Nephron progenitor cell (in vitro differentiated cells): ENCODE results near the gene ARMC9.

Experiments used
- DNase-seq: peaks from one replicate; pipeline ENCODE4 v3.0.0; 2021
- H3K27ac Mint-ChIP-seq: 2 replicates; pipeline ENCODE4 v1.8.0; 2021; ENCODE audit warnings: mild to moderate bottlenecking, moderate library complexity, mixed read lengths
- H3K27me3 Mint-ChIP-seq: 2 replicates; pipeline ENCODE4 v1.8.0; 2021; ENCODE audit warnings: mild to moderate bottlenecking, low read depth, mixed read lengths; ENCODE audit not compliant: poor library complexity
- H3K36me3 Mint-ChIP-seq: 2 replicates; pipeline ENCODE4 v1.8.0; 2021; ENCODE audit warnings: low read depth, mixed read lengths
- H3K4me1 Mint-ChIP-seq: 2 replicates; pipeline ENCODE4 v1.8.0; 2021; ENCODE audit warnings: mixed read lengths
- H3K4me3 Mint-ChIP-seq: 2 replicates; pipeline ENCODE4 v1.8.0; 2021; ENCODE audit warnings: mild to moderate bottlenecking, moderate library complexity, mixed read lengths
- H3K9me3 Mint-ChIP-seq: 2 replicates; pipeline ENCODE4 v1.8.0; 2021; ENCODE audit warnings: mild to moderate bottlenecking, moderate library complexity, mixed read lengths
- TF ChIP-seq, protein P1 (sequence below): fragments of 200-600 bp; sonication (generic); IDR thresholded peaks from 2 replicates; pipeline ENCODE4 v1.5.0; 2021; ENCODE audit warnings: antibody characterized with exemption

Gene ARMC9

GRCh38 chr2:231294116-231294515 is 95.7 kb downstream of the ARMC9 start:
- DNase-seq, result no peak
- peak overlapping the region; percentile 78 for H3K27ac Mint-ChIP-seq
- H3K4me1 Mint-ChIP-seq, result peaks cover 12% of the 10 kb centered on the region
- H3K4me3 Mint-ChIP-seq, result no peak overlapping the region
- TF ChIP-seq, protein P1, sequence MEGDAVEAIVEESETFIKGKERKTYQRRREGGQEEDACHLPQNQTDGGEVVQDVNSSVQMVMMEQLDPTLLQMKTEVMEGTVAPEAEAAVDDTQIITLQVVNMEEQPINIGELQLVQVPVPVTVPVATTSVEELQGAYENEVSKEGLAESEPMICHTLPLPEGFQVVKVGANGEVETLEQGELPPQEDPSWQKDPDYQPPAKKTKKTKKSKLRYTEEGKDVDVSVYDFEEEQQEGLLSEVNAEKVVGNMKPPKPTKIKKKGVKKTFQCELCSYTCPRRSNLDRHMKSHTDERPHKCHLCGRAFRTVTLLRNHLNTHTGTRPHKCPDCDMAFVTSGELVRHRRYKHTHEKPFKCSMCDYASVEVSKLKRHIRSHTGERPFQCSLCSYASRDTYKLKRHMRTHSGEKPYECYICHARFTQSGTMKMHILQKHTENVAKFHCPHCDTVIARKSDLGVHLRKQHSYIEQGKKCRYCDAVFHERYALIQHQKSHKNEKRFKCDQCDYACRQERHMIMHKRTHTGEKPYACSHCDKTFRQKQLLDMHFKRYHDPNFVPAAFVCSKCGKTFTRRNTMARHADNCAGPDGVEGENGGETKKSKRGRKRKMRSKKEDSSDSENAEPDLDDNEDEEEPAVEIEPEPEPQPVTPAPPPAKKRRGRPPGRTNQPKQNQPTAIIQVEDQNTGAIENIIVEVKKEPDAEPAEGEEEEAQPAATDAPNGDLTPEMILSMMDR, result no peak
- no peaks in the 10 kb centered on the region for H3K27me3 Mint-ChIP-seq
- H3K36me3 Mint-ChIP-seq, result peaks cover 22% of the 10 kb centered on the region
- H3K9me3 Mint-ChIP-seq, result no peaks in the 10 kb centered on the region

DNA sequence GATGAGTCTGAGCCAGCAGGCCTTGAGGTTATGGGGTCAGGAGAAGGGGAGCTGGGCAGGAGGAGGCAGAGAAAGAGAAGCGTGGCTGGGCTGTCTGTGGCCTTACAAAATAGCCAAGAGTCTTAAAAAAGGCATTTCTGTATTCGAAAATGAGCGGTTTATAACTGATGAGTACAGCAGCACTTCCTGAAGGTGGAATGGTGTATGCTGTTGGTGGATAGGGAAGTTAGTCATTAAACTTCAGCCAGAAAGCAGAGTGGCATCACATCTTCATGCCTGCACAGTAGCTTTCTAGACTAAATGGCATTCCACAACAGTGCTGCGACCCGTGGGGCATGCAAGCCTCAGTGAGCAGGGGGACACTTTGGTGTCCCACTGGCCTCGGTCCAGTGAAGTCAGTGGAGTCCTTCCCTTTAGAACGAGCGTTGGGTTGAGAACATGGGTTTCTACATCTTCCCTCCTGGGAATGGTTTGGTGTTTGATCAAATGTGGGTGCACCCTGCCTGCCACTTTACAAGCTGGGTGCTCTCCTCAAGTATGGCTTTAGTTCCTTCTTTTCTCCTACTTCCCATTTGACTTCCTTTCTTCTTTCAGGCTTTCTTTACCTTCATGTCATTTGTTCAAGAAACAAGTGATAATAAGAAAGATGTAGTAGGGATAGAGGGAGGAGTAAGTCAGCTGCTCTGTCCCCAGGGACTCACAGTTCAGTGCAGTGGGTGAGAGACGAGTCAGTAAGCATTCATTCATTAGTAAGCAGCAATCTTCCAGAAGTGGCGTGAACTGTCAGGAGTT is 96.3 kb downstream of the ARMC9 start:
- H3K9me3 Mint-ChIP-seq, result no peaks in the 10 kb centered on the region

DNA sequence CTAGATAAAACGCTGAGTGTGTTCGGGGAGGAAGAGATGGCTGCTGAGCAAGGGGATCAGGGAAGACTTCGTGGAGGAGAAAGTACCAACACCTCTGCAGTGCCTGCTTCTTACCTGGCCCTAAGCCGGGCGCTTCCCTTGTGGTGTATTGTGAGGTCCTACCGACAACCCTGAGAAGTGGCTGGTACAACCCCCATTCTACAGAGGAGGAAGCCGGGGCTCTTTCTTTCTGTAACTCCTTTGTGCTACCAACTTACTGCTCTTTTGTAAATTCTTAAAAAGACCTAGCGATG is 96.9 kb downstream of the ARMC9 start:
- Mint-ChIP-seq H3K36me3 (peaks cover 16% of the 10 kb centered on the region), H3K4me1 (peaks cover 24% of the 10 kb centered on the region), H3K27me3 (no peaks in the 10 kb centered on the region), H3K4me3 (no peak overlapping the region), H3K27ac (no peak overlapping the region), H3K9me3 (no peaks in the 10 kb centered on the region)
- no peak for DNase-seq
- TF ChIP-seq, protein P1, result no peak

More for the DNA sequence above, 96.3 kb downstream of the ARMC9 start:
- no peak for DNase-seq
- no peak overlapping the region for H3K4me3 Mint-ChIP-seq
- no peaks in the 10 kb centered on the region for H3K27me3 Mint-ChIP-seq
- H3K36me3 Mint-ChIP-seq, result peaks cover 19% of the 10 kb centered on the region
- peak overlapping the region; percentile 78 for H3K27ac Mint-ChIP-seq
- TF ChIP-seq, protein P1, result no peak
- peaks cover 19% of the 10 kb centered on the region for H3K4me1 Mint-ChIP-seq

- TF ChIP-seq, protein P1, result no peak
- Mint-ChIP-seq H3K4me3 (no peak overlapping the region), H3K27me3 (no peaks in the 10 kb centered on the region), H3K36me3 (peaks cover 12% of the 10 kb centered on the region), H3K27ac (no peak overlapping the region), H3K9me3 (no peaks in the 10 kb centered on the region), H3K4me1 (peaks cover 24% of the 10 kb centered on the region)
- no peak for DNase-seq
Measured at GRCh38 chr2:231296401-231296974, 98.1 kb downstream of the ARMC9 start.

DNA sequence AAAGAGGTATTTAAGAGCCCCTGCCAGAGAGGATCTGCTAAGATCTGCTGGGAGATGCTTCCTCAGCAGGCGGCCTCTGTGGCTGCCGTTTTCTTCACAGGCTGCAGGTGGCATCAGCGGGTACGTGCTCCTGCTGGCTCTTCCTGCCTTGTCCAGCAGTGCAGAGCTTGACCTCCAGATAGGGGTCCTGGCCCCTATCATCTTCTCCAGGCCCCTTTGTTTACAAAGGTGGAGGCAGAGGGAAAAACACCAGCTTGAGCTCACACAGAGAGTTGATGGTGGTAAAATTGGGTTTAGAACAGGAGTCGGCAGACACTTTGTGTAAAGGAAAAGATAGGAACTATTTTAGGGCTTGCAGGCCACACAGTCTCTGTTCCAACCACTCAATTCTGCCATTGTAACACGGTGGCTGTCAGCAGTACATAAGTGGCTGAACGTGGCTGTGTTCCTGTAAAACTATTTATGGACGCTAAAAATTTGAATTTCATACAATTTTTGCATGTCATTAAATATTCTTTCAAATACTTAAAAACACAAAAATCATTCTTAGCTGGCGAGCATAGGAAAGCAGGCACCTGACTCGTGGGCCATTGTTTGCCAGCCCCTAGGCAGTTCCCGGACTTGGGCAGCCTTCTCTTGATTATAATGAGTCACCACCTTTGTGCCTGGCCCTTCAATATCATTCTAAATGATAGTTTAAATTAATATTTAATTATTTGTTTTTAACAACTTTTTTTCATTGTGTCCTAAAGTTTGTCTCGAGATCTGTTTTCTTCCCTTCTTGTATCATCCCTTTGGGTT is 98.9 kb downstream of the ARMC9 start:
- Mint-ChIP-seq H3K27ac (peak overlapping the region; percentile 4), H3K4me3 (no peak overlapping the region), H3K36me3 (peaks cover 8% of the 10 kb centered on the region), H3K9me3 (no peaks in the 10 kb centered on the region), H3K27me3 (no peaks in the 10 kb centered on the region), H3K4me1 (peaks cover 24% of the 10 kb centered on the region)
- TF ChIP-seq, protein P1, result peak; percentile 76
- peak; percentile 69 for DNase-seq
